Loucy (cell line): Measurements from ENCODE around the gene AGAP1.

Experiments used
- H2AFZ ChIP-seq: fragments of 200-600 bp; sonication (generic); 2 replicates; pipeline ENCODE4 v1.6.0; 2016; ENCODE audit warnings: antibody characterized with exemption, mild to moderate bottlenecking, low read length, moderate library complexity
- H3F3A ChIP-seq: fragments of 200-600 bp; 2 replicates; pipeline ENCODE4 v1.6.0; 2016; ENCODE audit warnings: antibody characterized with exemption, low read depth, mild to moderate bottlenecking
- H3K27me3 ChIP-seq: fragments of 200-600 bp; sonication (generic); 2 replicates; pipeline ENCODE4 v1.6.1; 2014; ENCODE audit warnings: low read length, mild to moderate bottlenecking; ENCODE audit not compliant: insufficient read depth, poor library complexity, severe bottlenecking
- H3K36me3 ChIP-seq: fragments of 200-600 bp; sonication (generic); 2 replicates; pipeline ENCODE4 v1.6.1; 2016; ENCODE audit warnings: low read length; ENCODE audit not compliant: insufficient read depth
- H3K4me1 ChIP-seq: fragments of 200-600 bp; sonication (generic); 2 replicates; pipeline ENCODE4 v1.5.1; 2014; ENCODE audit warnings: low read length, mild to moderate bottlenecking; ENCODE audit not compliant: insufficient read depth, poor library complexity, severe bottlenecking
- H3K4me2 ChIP-seq: fragments of 200-600 bp; sonication (generic); 2 replicates; pipeline ENCODE4 v1.6.0; 2014; ENCODE audit warnings: antibody characterized with exemption, low read length, low read depth, mild to moderate bottlenecking; ENCODE audit not compliant: poor library complexity, severe bottlenecking
- H3K4me3 ChIP-seq: fragments of 200-600 bp; sonication (generic); 2 replicates; pipeline ENCODE4 v1.5.1; 2014; ENCODE audit warnings: low read length, mild to moderate bottlenecking, mixed read lengths; ENCODE audit not compliant: poor library complexity, severe bottlenecking
- H3K79me2 ChIP-seq: fragments of 200-600 bp; sonication (generic); 2 replicates; pipeline ENCODE4 v1.6.1; 2014; ENCODE audit warnings: low read length; ENCODE audit not compliant: insufficient read depth
- H3K9ac ChIP-seq: fragments of 200-600 bp; sonication (generic); 2 replicates; pipeline ENCODE4 v1.6.0; 2014; ENCODE audit warnings: mild to moderate bottlenecking, low read depth, low read length, moderate library complexity; ENCODE audit not compliant: poor library complexity, severe bottlenecking
- H3K9me2 ChIP-seq: fragments of 200-600 bp; sonication (generic); replicated peaks from 2 replicates; pipeline ENCODE4 v1.6.1; 2016; ENCODE audit warnings: low read depth, low read length, mixed read lengths
- H3K9me3 ChIP-seq: fragments of 200-600 bp; sonication (generic); 2 replicates; pipeline ENCODE4 v1.6.1; 2014; ENCODE audit warnings: mild to moderate bottlenecking, antibody characterized with exemption, low read length, low read depth; ENCODE audit not compliant: insufficient read depth
- H4K20me1 ChIP-seq: fragments of 200-600 bp; sonication (generic); 2 replicates; pipeline ENCODE4 v1.6.0; 2014; ENCODE audit warnings: antibody characterized with exemption, low read length, mild to moderate bottlenecking; ENCODE audit not compliant: insufficient read depth, poor library complexity, severe bottlenecking
- CTCF ChIP-seq: fragments of 200-600 bp; sonication (generic); conservative IDR thresholded peaks from 2 replicates; pipeline ENCODE4 v1.5.1; 2014; ENCODE audit warnings: mild to moderate bottlenecking, antibody characterized with exemption, low read length
- EZH2phosphoT487 ChIP-seq: fragments of 200-600 bp; IDR thresholded peaks from 2 replicates; pipeline ENCODE4 v1.6.1; 2018; ENCODE audit warnings: antibody characterized with exemption, mild to moderate bottlenecking, moderate library complexity, borderline replicate concordance

The AGAP1 gene

GRCh38 chr2:236052926-236053821 is 559.3 kb downstream of the AGAP1 start:
- no peaks in the 10 kb centered on the region for H3F3A ChIP-seq
- H3K4me1 ChIP-seq: peaks cover 5% of the 10 kb centered on the region
- no peaks in the 10 kb centered on the region for H4K20me1 ChIP-seq
- H3K27me3 ChIP-seq: no peaks in the 10 kb centered on the region
- H3K9me3 ChIP-seq: peaks cover 2% of the 10 kb centered on the region; the same call in 1 of the 2 replicates
- H2AFZ ChIP-seq: no peak overlapping the region
- peaks cover 7% of the 10 kb centered on the region; the same call in 1 of the 2 replicates for H3K36me3 ChIP-seq
- H3K4me2 ChIP-seq: no peak overlapping the region
- H3K79me2 ChIP-seq: no peaks in the 10 kb centered on the region
- H3K4me3 ChIP-seq: no peak overlapping the region
- no peaks in the 10 kb centered on the region for H3K9me2 ChIP-seq
- H3K9ac ChIP-seq: no peak overlapping the region
- TF ChIP-seq EZH2phosphoT487 (no peak), CTCF (no peak)

- H3K4me3 ChIP-seq: no peak overlapping the region
Measured at GRCh38 chr2:236054125-236054524, 560.3 kb downstream of the AGAP1 start.

GRCh38 chr2:236054621-236055305 is 560.9 kb downstream of the AGAP1 start:
- Histone ChIP-seq H3K36me3 (no peaks in the 10 kb centered on the region; the same call in 1 of the 2 replicates), H3K4me2 (no peak overlapping the region), H3K9me3 (peaks cover 3% of the 10 kb centered on the region; the same call in 1 of the 2 replicates), H4K20me1 (no peaks in the 10 kb centered on the region), H3K27me3 (no peaks in the 10 kb centered on the region), H2AFZ (no peak overlapping the region), H3K79me2 (no peaks in the 10 kb centered on the region), H3K9me2 (no peaks in the 10 kb centered on the region), H3F3A (no peaks in the 10 kb centered on the region), H3K9ac (no peak overlapping the region), H3K4me3 (no peak overlapping the region), H3K4me1 (peaks cover 5% of the 10 kb centered on the region)
- TF ChIP-seq CTCF (no peak), EZH2phosphoT487 (no peak)

More at GRCh38 chr2:236054125-236054524, 560.3 kb downstream of the AGAP1 start:
- Histone ChIP-seq H3F3A (no peaks in the 10 kb centered on the region), H3K4me1 (peaks cover 5% of the 10 kb centered on the region), H3K4me2 (no peak overlapping the region), H3K79me2 (no peaks in the 10 kb centered on the region), H3K9ac (no peak overlapping the region), H3K27me3 (no peaks in the 10 kb centered on the region), H3K9me2 (no peaks in the 10 kb centered on the region), H3K9me3 (peaks cover 3% of the 10 kb centered on the region; the same call in 1 of the 2 replicates), H3K36me3 (no peaks in the 10 kb centered on the region; the same call in 1 of the 2 replicates), H2AFZ (no peak overlapping the region), H4K20me1 (no peaks in the 10 kb centered on the region)
- no peak for TF ChIP-seq EZH2phosphoT487
- no peak for TF ChIP-seq CTCF
